AG04450 (cell line): ENCODE measurements around the gene SYTL3. TPM values are rescaled to one million over a fixed set of nuclear protein-coding genes. Genes with fewer than 3 reads are reported as not detected.

Experiments used
- CTCF ChIA-PET: fragments of 300-600, 350-600 bp; formaldehyde crosslinking; extraction: SDS; loops from one replicate; lab custom pipeline; 2022; ENCODE audit warnings: antibody characterized with exemption, inconsistent platforms; lab: Charles Lee
- POLR2A ChIA-PET: fragments of 350-600 bp; formaldehyde crosslinking; extraction: SDS; loops from one replicate; lab custom pipeline; 2021; ENCODE audit warnings: antibody characterized with exemption, inconsistent platforms; lab: Yijun Ruan, JAX
- DNase-seq: peaks from one replicate; pipeline ENCODE4 v3.0.0-alpha.2; 2011; ENCODE audit warnings: low read depth, low spot score
- H3K27ac ChIP-seq: one replicate; pipeline ENCODE4 v1.5.1; 2012; ENCODE audit warnings: low read depth, low read length, control low read depth
- H3K27me3 ChIP-seq: one replicate; pipeline ENCODE4 v1.6.0; 2012; ENCODE audit warnings: low read length; ENCODE audit not compliant: control insufficient read depth, insufficient read depth
- H3K4me3 ChIP-seq: 2 replicates; pipeline ENCODE4 v1.5.1; 2011; ENCODE audit warnings: mild to moderate bottlenecking, low read depth, low read length, control low read depth
- H3K9me3 ChIP-seq: 2 replicates; pipeline ENCODE4 v1.5.1; 2012; ENCODE audit warnings: low read length; ENCODE audit not compliant: control insufficient read depth, insufficient read depth
- CTCF ChIP-seq: IDR thresholded peaks from 2 replicates; pipeline ENCODE4 v1.5.1; 2011; ENCODE audit warnings: low read depth, low read length, control low read depth, inconsistent platforms
- polyA plus RNA-seq: library from polyadenylated mRNA; depleted of rRNA; stranded (reverse); fragments of >200 nt; gene quantifications from 2 replicates; pipeline ENCODE4 v1.2.3, GENCODE V29; 2011

The SYTL3 gene
- polyA plus RNA-seq, 1 experiment: 1.6 TPM

- TF ChIP-seq CTCF: no peak
- no peaks in the 10 kb centered on the region for H3K9me3 ChIP-seq
- H3K27ac ChIP-seq: no peak overlapping the region
- no peak for DNase-seq
- ChIA-PET CTCF (interaction anchor here (1.0 to 1.3 kb wide), 2 partner anchors 10 to 176 kb away, joined by 3 read pairs; no protein-coding TSS in a partner anchor), POLR2A (interaction anchor here (0.6 kb wide), 1 partner anchor 23 kb away, joined by 3 read pairs; the partner anchor contains the start of gene EZR)
- no peaks in the 10 kb centered on the region for H3K27me3 ChIP-seq
- H3K4me3 ChIP-seq: no peak overlapping the region
Observed at GRCh38 chr6:158796353-158796752, 146.5 kb downstream of the SYTL3 start.

GRCh38 chr6:158797331-158798310 lies 147.8 kb downstream of the SYTL3 start:
- H3K4me3 ChIP-seq: no peak overlapping the region
- ChIA-PET POLR2A (interaction anchor here (0.6 kb wide), 1 partner anchor 11 kb away, joined by 3 read pairs; no protein-coding TSS in a partner anchor), CTCF (interaction anchor here (0.8 to 1.0 kb wide), 4 partner anchors 106 to 202 kb away, joined by 3 to 5 read pairs (median 4); partner anchors contain the start of gene RSPH3)
- no peak for DNase-seq
- no peak for TF ChIP-seq CTCF
- no peaks in the 10 kb centered on the region for H3K27me3 ChIP-seq
- no peak overlapping the region for H3K27ac ChIP-seq
- no peaks in the 10 kb centered on the region for H3K9me3 ChIP-seq

GRCh38 chr6:158798311-158798710 lies 148.5 kb downstream of the SYTL3 start:
- H3K4me3 ChIP-seq: no peak overlapping the region
- ChIA-PET CTCF (interaction anchor here (0.8 to 1.0 kb wide), 2 partner anchors 107 to 172 kb away, joined by 4 to 5 read pairs; no protein-coding TSS in a partner anchor), POLR2A (interaction anchor here (0.6 kb wide), 1 partner anchor 12 kb away, joined by 3 read pairs; no protein-coding TSS in a partner anchor)
- no peaks in the 10 kb centered on the region for H3K9me3 ChIP-seq
- no peaks in the 10 kb centered on the region for H3K27me3 ChIP-seq
- H3K27ac ChIP-seq: no peak overlapping the region
- no peak for TF ChIP-seq CTCF
- no peak for DNase-seq

- H3K27me3 ChIP-seq: no peaks in the 10 kb centered on the region
- no peak for DNase-seq
- no peak for TF ChIP-seq CTCF
- ChIA-PET POLR2A (interaction anchor here (0.6 kb wide), 1 partner anchor 70 kb away, joined by 4 read pairs; no protein-coding TSS in a partner anchor), CTCF (interaction anchor here (0.7 kb wide), 1 partner anchor 15 kb away, joined by 5 read pairs; no protein-coding TSS in a partner anchor)
- no peaks in the 10 kb centered on the region for H3K9me3 ChIP-seq
- H3K4me3 ChIP-seq: no peak overlapping the region
- no peak overlapping the region for H3K27ac ChIP-seq
Observed at GRCh38 chr6:158799051-158799792, 149.4 kb downstream of the SYTL3 start.
